Kidney (tissue), 22 donors: ENCODE results near the gene LMAN1L. TPM values are rescaled to one million over a fixed set of nuclear protein-coding genes. Genes with fewer than 3 reads are reported as not detected.

Experiments
- DNase-seq, 5 donors: peaks; one replicate each; pipeline ENCODE4 v3.0.0-alpha.2; 2013 to 2020
- FAIRE-seq: peaks from 2 replicates; lab custom pipeline; 2012; peaks lifted over from hg19 to GRCh38; lab: Jason Lieb, UNC
- H3K27ac ChIP-seq, 2 donors: one replicate each; pipeline ENCODE4 v1.7.0; 2013; ENCODE audit warnings: low read depth in 2 of 2, low read length in 2 of 2, inconsistent platforms in 1 of 2
- H3K27me3 ChIP-seq: one replicate; pipeline ENCODE4 v1.7.1; 2013; ENCODE audit warnings: low read length, inconsistent platforms; ENCODE audit not compliant: control insufficient read depth, insufficient read depth
- H3K36me3 ChIP-seq, 3 donors: one replicate each; pipeline versions ENCODE4 v1.7.0 to v1.7.1; 2013; ENCODE audit warnings: low read length in 3 of 3, control low read depth in 1 of 3, inconsistent platforms in 1 of 3; ENCODE audit not compliant: insufficient read depth in 3 of 3, control insufficient read depth in 2 of 3
- H3K4me1 ChIP-seq, 3 donors: one replicate each; pipeline versions ENCODE4 v1.7.0 to v1.7.1; 2013; ENCODE audit warnings: low read length in 3 of 3, inconsistent platforms in 1 of 3, low read depth in 1 of 3; ENCODE audit not compliant: control insufficient read depth in 2 of 3, insufficient read depth in 2 of 3
- H3K4me3 ChIP-seq, 3 donors: one replicate each; pipeline versions ENCODE4 v1.7.0 to v1.8.1; 2013; ENCODE audit warnings: low read length in 3 of 3, control low read depth in 1 of 3, inconsistent platforms in 1 of 3
- H3K9ac ChIP-seq, 3 donors: one replicate each; pipeline versions ENCODE4 v1.7.0 to v1.7.1; 2013; ENCODE audit warnings: low read length in 3 of 3, control low read depth in 1 of 3, inconsistent platforms in 1 of 3
- H3K9me3 ChIP-seq, 3 donors: one replicate each; pipeline versions ENCODE4 v1.7.0 to v1.7.1; 2013; ENCODE audit warnings: low read length in 3 of 3, control low read depth in 1 of 3, inconsistent platforms in 1 of 3; ENCODE audit not compliant: control insufficient read depth in 2 of 3, insufficient read depth in 1 of 3
- CTCF ChIP-seq: IDR thresholded peaks from 3 replicates; pipeline ENCODE4 v1.5.1; 2012; ENCODE audit warnings: mild to moderate bottlenecking, moderate library complexity, borderline replicate concordance; ENCODE audit not compliant: insufficient read depth; ENCODE audit errors: extremely low read depth
- intact Hi-C: fragments of 100-400 bp; cut with DNase I; formaldehyde crosslinking; loops from one replicate; pipeline ENCODE4 v1.11.1; 2022
- long read RNA-seq, 10 donors: library from polyadenylated mRNA in 1 of 10; unstranded in 1 of 10; transcript quantifications; one replicate each; pipeline ENCODE4 v2.0.0 and lab custom pipeline, GENCODE V29; 2021 to 2026
- polyA plus RNA-seq: library from polyadenylated mRNA; stranded (reverse); fragments of 350-450 nt; fragmentation: Illumina TruSeq; extraction: RNeasy Lipid Tissue Mini Kit (QIAGEN cat#74804); gene quantifications from one replicate; pipeline ENCODE4 v1.2.3, GENCODE V29; 2014; ENCODE audit warnings: low read depth, low replicate concordance; ENCODE audit not compliant: insufficient read depth
- total RNA-seq: library from RNA; stranded (reverse); fragmentation: NEBNext Ultra II Directional; extraction: Animal tissue kit (Norgen Biotek cat#: 25700); gene quantifications from one replicate; pipeline ENCODE4 v1.2.1, GENCODE V29; 2021
- donor health status: control.
- donor health status: control.
- donor health status: control.
- donor health status: control.
- donor health status: control.
- donor health status: DM: yes; HTN: yes; CAD: no.
- donor health status: Normal renal cell carcinoma (clear cell type).

Gene LMAN1L
- total RNA-seq, result not detected
- polyA plus RNA-seq, result not detected
- long read RNA-seq, donor 1, result 0 reads
- long read RNA-seq, donor 2, result 0 reads
- long read RNA-seq, donor 3, result 0 reads
- long read RNA-seq, donor 4, result 0 reads
- long read RNA-seq, donor 5, result 0 reads
- long read RNA-seq, donor 6, result 0 reads
- long read RNA-seq, donor 7, result 0 reads
- long read RNA-seq, donor 8, result 0 reads
- long read RNA-seq, donor 9, result 0 reads
- long read RNA-seq, donor 10, result 0 reads

- Histone ChIP-seq H3K9me3 (no peaks in the 10 kb centered on the region), H3K9ac (no peak within 1 kb of the TSS), H3K27me3 (no peaks in the 10 kb centered on the region), H3K4me1 (no peaks in the 10 kb centered on the region), H3K27ac (no peak within 1 kb of the TSS), H3K36me3 (no peaks in the 10 kb centered on the region), H3K4me3 (no peak within 1 kb of the TSS)
- FAIRE-seq (no peak), DNase-seq (no peak)
- intact Hi-C loops, result no loop called here
- TF ChIP-seq CTCF, result no peak
Measured at GRCh38 chr15:74812533-74812932, at the start of gene LMAN1L. Gene LMAN1L (plus strand): TSS chr15:74812835. CDS start chr15:74812855, 20 bp downstream.

- Histone ChIP-seq H3K27me3 (no peaks in the 10 kb centered on the region), H3K4me1 (no peaks in the 10 kb centered on the region), H3K9ac (no peak overlapping the region), H3K27ac (no peak overlapping the region), H3K9me3 (no peaks in the 10 kb centered on the region), H3K4me3 (no peak overlapping the region), H3K36me3 (no peaks in the 10 kb centered on the region)
- intact Hi-C loops, result no loop called here
- DNase-seq, result no peak
- no peak for TF ChIP-seq CTCF
- FAIRE-seq, result no peak
Measured at GRCh38 chr15:74763416-74763815, 49.2 kb upstream of the LMAN1L start.

GRCh38 chr15:74767167-74768098 lies 45.2 kb upstream of the LMAN1L start:
- no peaks in the 10 kb centered on the region for H3K27me3 ChIP-seq
- H3K4me1 ChIP-seq, result peaks cover 0 to 2% (median 0%) of the 10 kb centered on the region in 3 donors
- intact Hi-C loops, result loop anchor here (5.0 kb wide), 1 partner anchor 130 kb away; no protein-coding TSS in a partner anchor
- no peaks in the 10 kb centered on the region for H3K36me3 ChIP-seq
- no peak overlapping the region for H3K27ac ChIP-seq
- no peaks in the 10 kb centered on the region for H3K9me3 ChIP-seq
- no peak for FAIRE-seq
- no peak for TF ChIP-seq CTCF
- H3K9ac ChIP-seq, result no peak overlapping the region
- no peak for DNase-seq
- no peak overlapping the region for H3K4me3 ChIP-seq
